Osteoblast (primary cell): ENCODE data around the gene SH3GL2. TPM values are rescaled to one million over a fixed set of nuclear protein-coding genes. Genes with fewer than 3 reads are reported as not detected.

ENCODE experiments used
- DNase-seq: peaks from one replicate; pipeline ENCODE4 v3.0.0; 2011; ENCODE audit warnings: low spot score, mixed read lengths; ENCODE audit not compliant: insufficient read length; ENCODE audit errors: missing footprints
- H2AFZ ChIP-seq: 2 replicates; pipeline ENCODE4 v1.6.0; 2011; ENCODE audit warnings: mild to moderate bottlenecking, low read length
- H3K27ac ChIP-seq: 2 replicates; pipeline ENCODE4 v1.5.1; 2011; ENCODE audit warnings: mild to moderate bottlenecking, low read depth, low read length, moderate library complexity
- H3K27me3 ChIP-seq: 2 replicates; pipeline ENCODE4 v1.6.0; 2012; ENCODE audit warnings: mild to moderate bottlenecking, control low read depth, inconsistent platforms, low read length, moderate library complexity; ENCODE audit not compliant: insufficient read depth
- H3K36me3 ChIP-seq: 2 replicates; pipeline ENCODE4 v1.5.1; 2011; ENCODE audit warnings: mild to moderate bottlenecking, low read length, control low read depth, moderate library complexity; ENCODE audit not compliant: insufficient read depth
- H3K4me1 ChIP-seq: 2 replicates; pipeline ENCODE4 v1.5.1; 2011; ENCODE audit warnings: mild to moderate bottlenecking, low read length, control low read depth, moderate library complexity; ENCODE audit not compliant: insufficient read depth
- H3K4me2 ChIP-seq: 2 replicates; pipeline ENCODE4 v1.6.0; 2011; ENCODE audit warnings: mild to moderate bottlenecking, low read length; ENCODE audit not compliant: insufficient read depth
- H3K4me3 ChIP-seq: fragments of 200-600 bp; sonication (generic); 3 replicates; pipeline ENCODE4 v1.5.1; 2012; ENCODE audit warnings: mild to moderate bottlenecking, low read length, inconsistent platforms; ENCODE audit not compliant: insufficient read depth
- H3K79me2 ChIP-seq: 2 replicates; pipeline ENCODE4 v1.6.0; 2012; ENCODE audit warnings: mild to moderate bottlenecking, low read length, control low read depth, inconsistent platforms; ENCODE audit not compliant: insufficient read depth
- H3K9me3 ChIP-seq: 2 replicates; pipeline ENCODE4 v1.5.1; 2011; ENCODE audit warnings: low read depth, low read length, control low read depth
- H4K20me1 ChIP-seq: 2 replicates; pipeline ENCODE4 v1.6.0; 2012; ENCODE audit warnings: mild to moderate bottlenecking, low read length, control low read depth; ENCODE audit not compliant: insufficient read depth
- CTCF ChIP-seq: IDR thresholded peaks from 2 replicates; pipeline ENCODE4 v1.5.1; 2011; ENCODE audit warnings: mild to moderate bottlenecking, low read depth, low read length, moderate library complexity; ENCODE audit errors: extremely low read depth
- total RNA-seq: library from RNA; depleted of rRNA; stranded (reverse); fragments of >200 nt; gene quantifications from 2 replicates; pipeline ENCODE4 v1.2.3, GENCODE V29; 2012

The SH3GL2 gene
- total RNA-seq, 1 donor: under 0.01 TPM

DNA sequence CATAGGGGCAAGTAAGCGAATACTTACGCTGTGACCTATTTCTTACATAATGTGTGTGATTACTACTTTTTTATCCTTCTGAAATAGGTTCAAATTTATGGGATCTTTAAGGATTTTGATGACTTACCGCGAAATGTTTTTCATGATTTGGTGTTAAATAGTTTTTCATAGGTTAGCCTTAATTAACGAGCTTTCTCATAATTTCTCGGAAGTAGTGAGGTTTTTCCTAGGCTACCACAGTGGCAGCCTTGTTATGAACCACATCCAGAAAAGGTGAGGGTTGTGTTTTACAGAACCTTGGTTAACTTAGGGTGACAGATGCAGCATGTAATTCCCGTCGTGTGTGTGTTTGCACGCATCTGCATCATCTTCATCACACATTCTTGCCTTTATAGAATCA, 1.3 kb downstream of the SH3GL2 start:
- H3K9me3 ChIP-seq: no peaks in the 10 kb centered on the region
- no peak for DNase-seq
- H4K20me1 ChIP-seq: no peaks in the 10 kb centered on the region
- no peak for TF ChIP-seq CTCF
- H3K27me3 ChIP-seq: peaks cover 47% of the 10 kb centered on the region
- no peaks in the 10 kb centered on the region for H3K79me2 ChIP-seq
- no peak overlapping the region for H2AFZ ChIP-seq
- H3K36me3 ChIP-seq: no peaks in the 10 kb centered on the region
- H3K4me2 ChIP-seq: no peak overlapping the region
- peaks cover 3% of the 10 kb centered on the region for H3K4me1 ChIP-seq
- H3K27ac ChIP-seq: no peak overlapping the region
- H3K4me3 ChIP-seq: no peak overlapping the region

DNA sequence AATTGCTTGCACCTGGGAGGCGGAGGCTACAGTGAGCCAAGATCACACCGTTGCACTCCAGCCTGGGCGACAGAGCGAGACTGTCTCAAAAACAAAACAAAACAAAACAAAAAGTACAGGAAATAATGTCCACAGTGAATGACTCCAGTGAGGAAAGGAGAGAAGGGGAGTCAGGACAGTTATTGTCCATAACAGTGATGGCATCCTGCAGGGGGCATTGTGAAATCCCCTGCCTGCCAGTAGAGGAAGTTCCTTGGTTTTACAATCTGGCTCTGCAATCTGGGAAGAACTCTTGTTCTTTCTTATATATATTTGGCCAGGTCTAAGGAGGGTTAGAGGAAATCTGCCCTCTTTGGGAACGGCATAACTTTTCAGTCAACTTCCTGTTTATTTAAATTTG, 8.2 kb downstream of the SH3GL2 start:
- H3K79me2 ChIP-seq: no peaks in the 10 kb centered on the region
- H2AFZ ChIP-seq: no peak overlapping the region
- H3K4me2 ChIP-seq: no peak overlapping the region
- H3K4me1 ChIP-seq: no peaks in the 10 kb centered on the region
- H3K27ac ChIP-seq: no peak overlapping the region
- H3K36me3 ChIP-seq: no peaks in the 10 kb centered on the region
- no peak overlapping the region for H3K4me3 ChIP-seq
- no peaks in the 10 kb centered on the region for H3K9me3 ChIP-seq
- TF ChIP-seq CTCF: no peak
- no peaks in the 10 kb centered on the region for H3K27me3 ChIP-seq
- H4K20me1 ChIP-seq: no peaks in the 10 kb centered on the region
- DNase-seq: no peak

DNA sequence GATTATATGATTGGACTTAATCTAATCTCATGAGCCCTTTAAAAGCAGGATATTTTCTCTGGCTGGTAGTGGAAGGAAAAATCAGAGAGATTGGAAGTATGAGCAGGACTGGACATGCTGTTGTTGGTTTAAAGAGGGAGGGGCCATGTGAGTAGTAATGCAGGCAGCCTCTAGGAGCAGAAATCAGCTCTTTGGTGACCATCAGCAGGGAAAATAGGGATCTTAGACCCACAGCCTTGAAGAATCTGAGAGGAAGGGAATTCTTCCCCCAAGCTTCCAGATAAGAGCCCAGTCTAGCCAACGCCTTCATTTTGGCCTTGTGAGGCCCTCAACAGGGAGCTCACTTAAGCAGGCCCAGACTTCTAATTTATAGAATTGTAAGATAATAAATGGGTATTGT, 9.5 kb downstream of the SH3GL2 start:
- Histone ChIP-seq H3K4me1 (no peaks in the 10 kb centered on the region), H3K27me3 (no peaks in the 10 kb centered on the region), H3K27ac (no peak overlapping the region), H2AFZ (no peak overlapping the region), H3K4me2 (no peak overlapping the region), H4K20me1 (no peaks in the 10 kb centered on the region), H3K36me3 (no peaks in the 10 kb centered on the region), H3K79me2 (no peaks in the 10 kb centered on the region), H3K4me3 (no peak overlapping the region), H3K9me3 (no peaks in the 10 kb centered on the region)
- no peak for TF ChIP-seq CTCF
- DNase-seq: no peak

DNA sequence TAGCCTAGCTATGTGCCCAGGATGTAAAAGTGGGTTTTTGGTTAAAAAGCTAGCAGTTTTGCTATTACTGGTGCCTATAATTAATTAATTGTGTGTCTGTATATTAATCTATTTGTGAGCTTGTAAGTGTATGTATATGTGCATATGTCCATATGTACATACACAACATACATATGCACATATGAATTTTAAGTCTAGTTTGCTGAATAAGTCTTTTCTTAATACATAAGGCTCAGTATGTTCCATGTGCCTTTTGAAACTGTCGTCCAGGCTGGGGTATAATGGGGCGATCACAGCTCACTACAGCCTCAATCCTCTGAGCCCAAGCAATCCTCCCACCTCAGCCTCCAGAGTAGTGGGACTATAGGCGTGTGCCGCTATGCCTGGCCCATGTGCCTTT, 10.1 kb downstream of the SH3GL2 start:
- no peaks in the 10 kb centered on the region for H3K79me2 ChIP-seq
- no peak for TF ChIP-seq CTCF
- no peaks in the 10 kb centered on the region for H3K9me3 ChIP-seq
- no peaks in the 10 kb centered on the region for H3K4me1 ChIP-seq
- H3K36me3 ChIP-seq: no peaks in the 10 kb centered on the region
- no peak overlapping the region for H2AFZ ChIP-seq
- no peak for DNase-seq
- H3K27ac ChIP-seq: no peak overlapping the region
- H3K27me3 ChIP-seq: no peaks in the 10 kb centered on the region
- H4K20me1 ChIP-seq: no peaks in the 10 kb centered on the region
- H3K4me2 ChIP-seq: no peak overlapping the region
- H3K4me3 ChIP-seq: no peak overlapping the region
